Nephron progenitor cell (in vitro differentiated cells): ENCODE data around the gene PARVG.

ENCODE experiments used
- DNase-seq: peaks from one replicate; pipeline ENCODE4 v3.0.0; 2021
- H3K27ac Mint-ChIP-seq: 2 replicates; pipeline ENCODE4 v1.8.0; 2021; ENCODE audit warnings: mild to moderate bottlenecking, moderate library complexity, mixed read lengths
- H3K27me3 Mint-ChIP-seq: 2 replicates; pipeline ENCODE4 v1.8.0; 2021; ENCODE audit warnings: mild to moderate bottlenecking, low read depth, mixed read lengths; ENCODE audit not compliant: poor library complexity
- H3K36me3 Mint-ChIP-seq: 2 replicates; pipeline ENCODE4 v1.8.0; 2021; ENCODE audit warnings: low read depth, mixed read lengths
- H3K4me1 Mint-ChIP-seq: 2 replicates; pipeline ENCODE4 v1.8.0; 2021; ENCODE audit warnings: mixed read lengths
- H3K4me3 Mint-ChIP-seq: 2 replicates; pipeline ENCODE4 v1.8.0; 2021; ENCODE audit warnings: mild to moderate bottlenecking, moderate library complexity, mixed read lengths
- H3K9me3 Mint-ChIP-seq: 2 replicates; pipeline ENCODE4 v1.8.0; 2021; ENCODE audit warnings: mild to moderate bottlenecking, moderate library complexity, mixed read lengths
- TF ChIP-seq, protein P1 (sequence below): fragments of 200-600 bp; sonication (generic); IDR thresholded peaks from 2 replicates; pipeline ENCODE4 v1.5.0; 2021; ENCODE audit warnings: antibody characterized with exemption

The PARVG gene

DNA sequence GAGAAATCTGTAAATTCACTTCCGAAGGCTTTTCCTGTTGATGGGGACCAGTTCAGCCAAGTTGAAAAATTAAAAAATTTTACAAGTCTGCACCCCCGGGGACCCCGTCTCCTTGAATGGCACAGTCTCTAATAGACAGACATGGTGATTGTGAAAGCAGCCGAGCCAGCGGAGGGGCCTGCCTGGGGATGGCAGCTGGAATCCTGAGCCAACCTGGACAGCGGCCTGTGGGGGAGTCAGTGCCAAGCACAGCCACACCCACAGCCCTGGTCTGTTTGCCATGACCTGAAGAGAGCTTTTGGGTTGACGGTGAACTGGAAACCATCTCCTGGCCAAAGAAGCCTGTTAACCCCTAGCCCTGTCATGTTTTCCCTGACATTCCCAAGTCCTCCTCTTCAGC, 64.7 kb downstream of the PARVG start:
- H3K36me3 Mint-ChIP-seq, result peaks cover 9% of the 10 kb centered on the region
- TF ChIP-seq, protein P1, sequence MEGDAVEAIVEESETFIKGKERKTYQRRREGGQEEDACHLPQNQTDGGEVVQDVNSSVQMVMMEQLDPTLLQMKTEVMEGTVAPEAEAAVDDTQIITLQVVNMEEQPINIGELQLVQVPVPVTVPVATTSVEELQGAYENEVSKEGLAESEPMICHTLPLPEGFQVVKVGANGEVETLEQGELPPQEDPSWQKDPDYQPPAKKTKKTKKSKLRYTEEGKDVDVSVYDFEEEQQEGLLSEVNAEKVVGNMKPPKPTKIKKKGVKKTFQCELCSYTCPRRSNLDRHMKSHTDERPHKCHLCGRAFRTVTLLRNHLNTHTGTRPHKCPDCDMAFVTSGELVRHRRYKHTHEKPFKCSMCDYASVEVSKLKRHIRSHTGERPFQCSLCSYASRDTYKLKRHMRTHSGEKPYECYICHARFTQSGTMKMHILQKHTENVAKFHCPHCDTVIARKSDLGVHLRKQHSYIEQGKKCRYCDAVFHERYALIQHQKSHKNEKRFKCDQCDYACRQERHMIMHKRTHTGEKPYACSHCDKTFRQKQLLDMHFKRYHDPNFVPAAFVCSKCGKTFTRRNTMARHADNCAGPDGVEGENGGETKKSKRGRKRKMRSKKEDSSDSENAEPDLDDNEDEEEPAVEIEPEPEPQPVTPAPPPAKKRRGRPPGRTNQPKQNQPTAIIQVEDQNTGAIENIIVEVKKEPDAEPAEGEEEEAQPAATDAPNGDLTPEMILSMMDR, result no peak
- peaks cover 21% of the 10 kb centered on the region for H3K9me3 Mint-ChIP-seq
- no peak for DNase-seq
- H3K27ac Mint-ChIP-seq, result no peak overlapping the region
- H3K4me1 Mint-ChIP-seq, result no peaks in the 10 kb centered on the region
- no peak overlapping the region for H3K4me3 Mint-ChIP-seq
- H3K27me3 Mint-ChIP-seq, result peaks cover 15% of the 10 kb centered on the region

DNA sequence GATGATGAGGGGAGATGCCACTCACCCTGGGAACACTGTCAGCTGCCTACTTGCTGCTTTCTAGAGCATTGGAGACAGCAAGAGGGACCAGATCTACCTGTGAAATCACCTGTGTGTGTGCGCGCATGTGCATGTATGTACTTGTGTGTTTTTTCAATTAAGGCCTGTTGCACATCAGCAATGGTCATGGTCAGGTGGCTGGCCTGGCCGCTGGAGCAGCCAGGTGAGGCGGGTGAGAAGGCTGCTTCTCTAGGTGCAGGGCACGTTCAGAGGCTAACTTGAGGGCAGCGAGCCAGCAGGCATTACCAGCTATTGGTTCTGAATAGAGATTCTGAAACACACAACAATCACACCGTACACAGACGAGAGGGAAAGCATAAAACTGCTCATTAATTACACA, 65.1 kb downstream of the PARVG start:
- no peak overlapping the region for H3K27ac Mint-ChIP-seq
- TF ChIP-seq, protein P1, result no peak
- no peaks in the 10 kb centered on the region for H3K4me1 Mint-ChIP-seq

DNA sequence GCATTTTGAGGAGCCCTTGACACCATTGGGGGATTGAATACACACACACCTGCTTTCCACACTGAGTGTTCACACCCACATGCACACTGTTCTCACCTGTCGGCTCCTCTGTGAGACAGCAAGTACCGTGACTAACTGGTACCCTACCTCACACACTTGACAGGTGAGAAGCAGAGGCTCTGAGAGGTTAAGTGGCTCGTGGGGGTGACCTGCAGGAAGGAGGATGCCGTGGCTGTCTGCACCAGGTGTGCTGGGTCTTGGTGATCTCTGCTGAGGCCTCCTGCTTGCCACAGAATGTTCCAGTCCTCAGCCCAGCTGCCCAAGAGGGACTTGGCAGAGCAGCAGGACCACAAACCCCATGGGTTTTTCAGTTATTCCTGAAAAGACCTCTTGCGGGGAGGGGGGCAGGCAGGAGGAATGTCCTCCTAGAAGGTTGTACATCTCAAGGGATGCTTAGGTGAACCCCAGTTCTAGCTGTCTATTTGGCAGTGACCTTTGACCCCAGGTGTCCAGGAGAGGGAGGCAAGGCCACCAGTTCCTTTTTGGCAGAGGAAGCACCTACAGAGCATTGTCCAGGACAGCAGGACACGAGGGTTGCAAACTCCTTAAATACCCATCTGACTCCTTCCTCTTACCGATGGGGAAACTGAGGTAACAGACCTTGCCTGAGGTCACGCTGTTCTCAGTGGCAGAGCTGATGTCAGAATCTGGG, 66.0 kb downstream of the PARVG start:
- peaks cover 18% of the 10 kb centered on the region for H3K27me3 Mint-ChIP-seq
- DNase-seq, result no peak
- no peak overlapping the region for H3K27ac Mint-ChIP-seq
- TF ChIP-seq, protein P1, result no peak
- H3K36me3 Mint-ChIP-seq, result peaks cover 9% of the 10 kb centered on the region
- peaks cover 30% of the 10 kb centered on the region for H3K9me3 Mint-ChIP-seq
- no peaks in the 10 kb centered on the region for H3K4me1 Mint-ChIP-seq
- no peak overlapping the region for H3K4me3 Mint-ChIP-seq

More for the DNA sequence above, 65.1 kb downstream of the PARVG start:
- Mint-ChIP-seq H3K9me3 (peaks cover 25% of the 10 kb centered on the region), H3K4me3 (no peak overlapping the region), H3K36me3 (peaks cover 9% of the 10 kb centered on the region), H3K27me3 (peaks cover 18% of the 10 kb centered on the region)
- DNase-seq, result no peak

DNA sequence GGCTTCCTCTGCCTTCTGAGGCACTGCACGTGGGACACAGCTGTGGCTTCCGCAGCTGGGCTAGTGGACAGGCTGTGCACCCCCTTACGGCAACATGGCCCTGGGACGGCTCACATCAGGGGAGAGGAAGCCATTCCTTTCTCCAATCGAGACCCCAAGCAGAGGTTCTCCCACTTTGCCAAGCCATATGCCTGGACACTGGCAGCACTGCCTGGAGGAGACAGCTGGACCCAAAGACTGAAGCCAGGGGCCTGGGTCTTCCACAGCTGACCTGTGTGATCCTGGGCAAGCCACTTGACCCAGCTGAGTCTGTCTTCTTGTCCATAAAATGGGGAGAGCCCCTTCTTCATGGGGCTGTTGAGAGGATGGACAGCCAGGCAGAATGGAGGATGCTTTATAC, 66.6 kb downstream of the PARVG start:
- H3K27ac Mint-ChIP-seq, result no peak overlapping the region
- peaks cover 9% of the 10 kb centered on the region for H3K36me3 Mint-ChIP-seq
- H3K9me3 Mint-ChIP-seq, result peaks cover 30% of the 10 kb centered on the region
- H3K27me3 Mint-ChIP-seq, result peaks cover 18% of the 10 kb centered on the region
- DNase-seq, result no peak
- TF ChIP-seq, protein P1, result no peak
- H3K4me1 Mint-ChIP-seq, result no peaks in the 10 kb centered on the region
- H3K4me3 Mint-ChIP-seq, result no peak overlapping the region

DNA sequence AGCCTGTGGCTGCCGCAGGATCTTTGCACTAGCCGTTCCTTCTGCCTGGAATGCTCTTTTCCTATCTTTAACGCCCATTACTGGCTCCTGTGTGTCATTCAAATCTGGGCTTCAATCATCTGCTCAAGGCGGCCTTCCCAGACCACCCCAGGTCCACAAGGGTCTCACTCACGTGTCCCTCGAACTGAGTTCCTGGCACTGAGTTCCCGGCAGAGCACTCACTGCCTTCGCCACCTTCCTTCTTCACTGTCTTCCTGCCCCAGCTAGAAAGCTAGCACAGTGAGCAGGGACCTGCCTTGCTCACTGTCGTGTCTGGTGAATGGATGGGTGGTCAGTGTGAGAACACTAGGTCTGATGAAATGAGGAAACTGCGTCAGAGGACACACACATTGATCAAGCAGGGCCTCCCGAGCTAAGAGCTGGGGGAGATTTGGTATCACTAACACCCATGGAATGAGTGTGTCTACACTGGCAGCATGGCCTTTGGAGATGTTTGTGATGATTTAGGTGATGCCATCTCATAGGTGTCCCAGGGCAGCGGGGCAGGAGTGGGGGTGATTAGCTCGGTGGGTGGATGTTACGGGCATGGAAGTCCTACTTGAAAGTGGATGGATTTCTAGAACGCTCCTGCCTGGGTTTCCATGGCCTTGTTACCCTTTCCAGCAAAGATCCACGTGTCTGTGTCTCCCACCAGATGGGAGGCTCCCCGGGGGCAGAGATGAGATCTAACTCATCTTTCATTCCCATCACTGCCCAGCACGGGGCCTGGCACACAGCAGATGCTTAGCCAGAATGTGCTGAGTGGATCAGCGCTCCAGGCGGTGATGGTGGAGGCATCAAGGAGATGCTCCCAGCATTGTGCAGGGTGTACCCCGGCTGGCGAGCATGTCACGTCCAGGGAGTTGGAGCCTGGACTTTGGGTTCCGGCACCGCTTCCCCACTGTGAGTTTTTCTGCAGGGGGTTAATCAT, 67.5 kb downstream of the PARVG start:
- DNase-seq, result no peak
- no peak overlapping the region for H3K27ac Mint-ChIP-seq
- peaks cover 18% of the 10 kb centered on the region for H3K27me3 Mint-ChIP-seq
- H3K36me3 Mint-ChIP-seq, result peaks cover 9% of the 10 kb centered on the region
- no peaks in the 10 kb centered on the region for H3K4me1 Mint-ChIP-seq
- TF ChIP-seq, protein P1, result no peak
- H3K4me3 Mint-ChIP-seq, result no peak overlapping the region
- H3K9me3 Mint-ChIP-seq, result peaks cover 30% of the 10 kb centered on the region
